WTC11 (cell line): ENCODE measurements around the gene TRAPPC3. TPM values are rescaled to one million over a fixed set of nuclear protein-coding genes. Genes with fewer than 3 reads are reported as not detected.

Experiments used
- ATAC-seq: fragments of 200-7000 bp; cut with Tn5 transposase; 2 replicates; pipeline ENCODE4 v1.10.0; 2021; ENCODE audit warnings: mild to moderate bottlenecking, moderate library complexity
- CTCF ChIA-PET: fragments of 300-600 bp; sonication (Branson Sonifier 250); formaldehyde crosslinking; loops from one replicate; lab custom pipeline; 2021; ENCODE audit warnings: antibody characterized with exemption; lab: Charles Lee
- POLR2A ChIA-PET: fragments of 350-600 bp; sonication (Branson Sonifier 250); formaldehyde crosslinking; loops from one replicate; lab custom pipeline; 2021; ENCODE audit warnings: antibody characterized with exemption; lab: Charles Lee
- DNase-seq: peaks from one replicate; pipeline ENCODE4 v3.0.0; 2021; ENCODE audit warnings: low spot score
- H3K27ac Mint-ChIP-seq: 2 replicates; pipeline ENCODE4 v1.8.0; 2021; ENCODE audit warnings: mixed read lengths
- H3K27me3 Mint-ChIP-seq: 2 replicates; pipeline ENCODE4 v1.8.0; 2021; ENCODE audit warnings: low read depth, mild to moderate bottlenecking, moderate library complexity, mixed read lengths
- H3K36me3 Mint-ChIP-seq: 2 replicates; pipeline ENCODE4 v1.8.0; 2021; ENCODE audit warnings: mixed read lengths
- H3K4me1 Mint-ChIP-seq: 2 replicates; pipeline ENCODE4 v1.8.0; 2022; ENCODE audit warnings: mixed read lengths
- H3K4me3 Mint-ChIP-seq: 2 replicates; pipeline ENCODE4 v1.8.0; 2021; ENCODE audit warnings: mild to moderate bottlenecking, moderate library complexity, mixed read lengths
- H3K9me3 Mint-ChIP-seq: 2 replicates; pipeline ENCODE4 v1.8.0; 2021; ENCODE audit warnings: mixed read lengths
- ATF3 ChIP-seq: sonication (generic); formaldehyde crosslinking; conservative IDR thresholded peaks from 2 replicates; pipeline ENCODE4 v1.8.1; 2022; ENCODE audit warnings: mild to moderate bottlenecking, missing genetic modification reagents
- CDX4 ChIP-seq: fragments of 250-450 bp; sonication (Bioruptor Pico); IDR thresholded peaks from 2 replicates; pipeline ENCODE4 v1.9.0; 2021; ENCODE audit warnings: moderate library complexity, mild to moderate bottlenecking, inconsistent platforms, borderline replicate concordance
- CREM ChIP-seq: sonication (generic); formaldehyde crosslinking; IDR thresholded peaks from 2 replicates; pipeline ENCODE4 v1.8.1; 2022; ENCODE audit warnings: mild to moderate bottlenecking, missing genetic modification reagents, moderate library complexity
- E2F4 ChIP-seq: sonication (generic); formaldehyde crosslinking; IDR thresholded peaks from 2 replicates; pipeline ENCODE4 v1.8.1; 2022; ENCODE audit warnings: low read depth, mild to moderate bottlenecking, moderate library complexity, missing genetic modification reagents, borderline replicate concordance
- ELF4 ChIP-seq: sonication (generic); formaldehyde crosslinking; IDR thresholded peaks from 2 replicates; pipeline ENCODE4 v1.8.1; 2022; ENCODE audit warnings: low read depth, mild to moderate bottlenecking, moderate library complexity, missing genetic modification reagents
- ETV6 ChIP-seq: sonication (generic); formaldehyde crosslinking; IDR thresholded peaks from 2 replicates; pipeline ENCODE4 v1.8.1; 2022; ENCODE audit warnings: mild to moderate bottlenecking, missing genetic modification reagents
- KAT7 ChIP-seq: sonication (generic); formaldehyde crosslinking; IDR thresholded peaks from 2 replicates; pipeline ENCODE4 v1.8.1; 2023; ENCODE audit warnings: missing genetic modification reagents, mild to moderate bottlenecking, borderline replicate concordance
- MAX ChIP-seq: sonication (generic); formaldehyde crosslinking; IDR thresholded peaks from 2 replicates; pipeline ENCODE4 v1.8.0; 2022; ENCODE audit warnings: mild to moderate bottlenecking, missing genetic modification reagents
- NFE2L1 ChIP-seq: sonication (generic); formaldehyde crosslinking; IDR thresholded peaks from 2 replicates; pipeline ENCODE4 v1.8.1; 2023; ENCODE audit warnings: missing genetic modification reagents
- PREB ChIP-seq: sonication (generic); formaldehyde crosslinking; IDR thresholded peaks from 2 replicates; pipeline ENCODE4 v1.8.1; 2022; ENCODE audit warnings: mild to moderate bottlenecking, missing genetic modification reagents, moderate library complexity, borderline replicate concordance
- SP1 ChIP-seq: sonication (generic); formaldehyde crosslinking; conservative IDR thresholded peaks from 2 replicates; pipeline ENCODE4 v1.8.1; 2022; ENCODE audit warnings: missing genetic modification reagents
- TCF7 ChIP-seq: sonication (generic); formaldehyde crosslinking; IDR thresholded peaks from 2 replicates; pipeline ENCODE4 v1.8.0; 2022; ENCODE audit warnings: mild to moderate bottlenecking, low read depth, missing genetic modification reagents, moderate library complexity
- TP53 ChIP-seq: sonication (generic); formaldehyde crosslinking; IDR thresholded peaks from 2 replicates; pipeline ENCODE4 v1.8.1; 2023; ENCODE audit warnings: mild to moderate bottlenecking, missing genetic modification reagents
- ZBTB43 ChIP-seq: sonication (generic); formaldehyde crosslinking; IDR thresholded peaks from 2 replicates; pipeline ENCODE4 v1.8.1; 2023; ENCODE audit warnings: mild to moderate bottlenecking, missing genetic modification reagents
- ZMAT4 ChIP-seq: fragments of 250-450 bp; sonication (Bioruptor Pico); IDR thresholded peaks from 2 replicates; pipeline ENCODE4 v1.9.0; 2021; ENCODE audit warnings: mild to moderate bottlenecking
- ZNF121 ChIP-seq: sonication (generic); formaldehyde crosslinking; IDR thresholded peaks from 2 replicates; pipeline ENCODE4 v1.8.0; 2023; ENCODE audit warnings: missing genetic modification reagents
- ZNF281 ChIP-seq: sonication (generic); formaldehyde crosslinking; IDR thresholded peaks from 2 replicates; pipeline ENCODE4 v1.8.0; 2023; ENCODE audit warnings: mild to moderate bottlenecking, missing genetic modification reagents
- ZNF317 ChIP-seq: sonication (generic); formaldehyde crosslinking; IDR thresholded peaks from 2 replicates; pipeline ENCODE4 v1.8.1; 2023; ENCODE audit warnings: low read depth, mild to moderate bottlenecking, moderate library complexity, missing genetic modification reagents, borderline replicate concordance
- ZNF425 ChIP-seq: fragments of 250-450 bp; sonication (Bioruptor Pico); conservative IDR thresholded peaks from 2 replicates; pipeline ENCODE4 v1.9.0; 2021; ENCODE audit warnings: mild to moderate bottlenecking
- ZNF671 ChIP-seq: fragments of 250-450 bp; sonication (Bioruptor Pico); IDR thresholded peaks from 2 replicates; pipeline ENCODE4 v1.8.0; 2021; ENCODE audit warnings: mild to moderate bottlenecking
- total RNA-seq: library from RNA; stranded (reverse); gene quantifications from 3 replicates; pipeline ENCODE4 v1.2.3, GENCODE V29; 2021

Gene TRAPPC3
- total RNA-seq, 1 experiment from 2014 or later = 48.9 TPM

- Mint-ChIP-seq H3K27ac (peak overlapping the region; percentile 87), H3K9me3 (no peaks in the 10 kb centered on the region), H3K4me3 (peak overlapping the region; percentile 90), H3K4me1 (peaks cover 38% of the 10 kb centered on the region), H3K27me3 (peaks cover 32% of the 10 kb centered on the region), H3K36me3 (peaks cover 6% of the 10 kb centered on the region)
- no peak for ATAC-seq
- TF ChIP-seq ZMAT4 (CRISPR knock-in tag) (no peak), ETV6 (CRISPR knock-in tag) (no peak), KAT7 (no peak), ZNF121 (CRISPR knock-in tag) (no peak), TP53 (CRISPR knock-in tag) (no peak), SP1 (CRISPR knock-in tag) (no peak), CREM (CRISPR knock-in tag) (no peak), ZNF671 (CRISPR knock-in tag) (no peak), ZBTB43 (CRISPR knock-in tag) (no peak), PREB (CRISPR knock-in tag) (no peak), CDX4 (CRISPR knock-in tag) (no peak), TCF7 (no peak), NFE2L1 (no peak), ZNF281 (no peak), ATF3 (no peak)
- CTCF ChIA-PET = interaction anchor here (0.6 to 5.4 kb wide), 38 partner anchors 11 to 270 kb away, joined by 3 to 213 read pairs (median 8); partner anchors contain the start of genes LSM10, SH3D21 and THRAP3
- POLR2A ChIA-PET = interaction anchor here (0.5 to 2.6 kb wide), 11 partner anchors 11 to 292 kb away, joined by 3 to 25 read pairs (median 8); partner anchors contain the start of genes SH3D21 and THRAP3
- DNase-seq = no peak
Observed at GRCh38 chr1:36149973-36150295, 648 bp upstream of the TRAPPC3 start.

- ChIA-PET CTCF (interaction anchor here (0.6 to 5.4 kb wide), 46 partner anchors 12 to 276 kb away, joined by 3 to 213 read pairs (median 6); partner anchors contain the start of genes AGO1, EVA1B, LSM10 and SH3D21), POLR2A (interaction anchor here (0.6 to 2.6 kb wide), 14 partner anchors 12 to 252 kb away, joined by 3 to 25 read pairs (median 5); partner anchors contain the start of genes AGO3, SH3D21 and THRAP3)
- peaks cover 33% of the 10 kb centered on the region for H3K4me1 Mint-ChIP-seq
- peak; percentile 21 for ATAC-seq
- no peak for DNase-seq
- peaks cover 10% of the 10 kb centered on the region for H3K36me3 Mint-ChIP-seq
- H3K4me3 Mint-ChIP-seq = peak overlapping the region; percentile 90
- H3K27ac Mint-ChIP-seq = peak overlapping the region; percentile 97
- H3K9me3 Mint-ChIP-seq = no peaks in the 10 kb centered on the region
- TF ChIP-seq ELF4 (CRISPR knock-in tag) (no peak), ZNF317 (no peak), E2F4 (CRISPR knock-in tag) (no peak), MAX (CRISPR knock-in tag) (no peak), ZNF425 (CRISPR knock-in tag) (no peak)
- TF ChIP-seq, all 79 proteins: peak for 0
- H3K27me3 Mint-ChIP-seq = peaks cover 21% of the 10 kb centered on the region
Observed at GRCh38 chr1:36148821-36149236, 457 bp downstream of the TRAPPC3 start.
